ENCODE measurements around the gene PNPLA1.

PNPLA1 gene

GRCh38 chr6:36357872-36358225 is 88.0 kb downstream of the PNPLA1 start:
- in situ Hi-C loops (cut with HindIII; ENCODE audit: low pct_unique_long_range_greater_than_20kb, low sequenced_read_pairs), result no loop called here
- no peak for TF ChIP-seq JUND (IDR thresholded peaks at IDR 0.05; ENCODE audit: low read depth)
- DNase-seq (ENCODE audit: low read depth in 1 of 2, low spot score in 1 of 2), result no peak

Data from T47D (cell line).